ENCODE data around the gene HMBS.

The HMBS gene

DNA sequence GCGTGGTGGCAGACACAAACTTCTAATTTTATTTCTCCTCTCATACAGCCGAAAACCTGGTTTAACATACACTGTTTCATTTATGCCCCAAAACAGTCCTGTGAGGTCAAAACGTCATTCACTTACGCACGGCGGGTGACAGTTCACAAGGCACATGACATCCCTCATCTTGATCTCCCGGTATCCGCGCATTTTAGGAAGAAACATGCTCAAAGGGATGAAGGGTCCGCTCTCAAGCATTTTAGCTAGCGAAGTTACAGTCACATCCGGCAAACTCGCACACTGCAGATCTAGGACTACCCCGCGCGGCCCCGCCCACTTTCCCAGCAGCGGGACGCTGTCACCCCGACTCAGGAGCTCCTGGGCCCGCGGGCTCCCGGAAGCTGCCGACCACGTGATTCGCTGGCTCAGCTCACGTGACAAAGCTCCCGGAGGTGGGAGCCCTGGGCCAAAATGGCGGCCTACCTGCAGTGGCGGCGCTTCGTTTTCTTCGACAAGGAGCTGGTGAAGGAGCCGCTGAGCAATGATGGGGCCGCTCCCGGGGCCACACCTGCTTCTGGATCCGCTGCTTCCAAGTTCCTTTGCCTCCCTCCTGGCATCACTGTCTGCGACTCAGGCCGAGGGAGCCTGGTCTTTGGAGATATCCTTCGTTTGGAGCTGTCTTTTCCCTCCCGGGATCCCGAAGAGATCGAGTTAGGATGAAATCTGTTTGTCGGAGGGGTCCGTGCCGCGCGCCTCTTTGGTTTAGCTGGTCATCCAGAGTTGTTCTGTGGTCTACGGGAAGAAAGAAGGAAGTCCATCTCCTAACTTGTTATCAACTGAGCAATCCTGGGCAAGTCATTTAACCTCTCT is 17.1 kb upstream of the HMBS start, which contains the start of gene VPS11:
TSS of gene VPS11 (plus strand) at position 448 of the 852 bp plus-strand sequence. CDS start at position 454, 6 bp downstream.
- DNase-seq (ENCODE audit: low spot score) = peak; percentile 98

DNA sequence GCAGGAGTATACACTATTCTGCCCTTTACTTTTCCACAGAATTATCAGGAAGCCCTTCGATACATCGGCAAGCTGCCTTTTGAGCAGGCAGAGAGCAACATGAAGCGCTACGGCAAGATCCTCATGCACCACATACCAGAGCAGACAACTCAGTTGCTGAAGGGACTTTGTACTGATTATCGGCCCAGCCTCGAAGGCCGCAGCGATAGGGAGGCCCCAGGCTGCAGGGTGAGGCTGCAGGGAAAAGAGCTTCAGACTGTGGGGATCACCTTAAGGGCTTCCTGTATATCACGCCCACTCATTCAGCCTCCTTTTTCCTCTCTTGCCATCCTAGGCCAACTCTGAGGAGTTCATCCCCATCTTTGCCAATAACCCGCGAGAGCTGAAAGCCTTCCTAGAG is 6.8 kb upstream of the HMBS start:
- DNase-seq (ENCODE audit: low spot score) = no peak

DNA sequence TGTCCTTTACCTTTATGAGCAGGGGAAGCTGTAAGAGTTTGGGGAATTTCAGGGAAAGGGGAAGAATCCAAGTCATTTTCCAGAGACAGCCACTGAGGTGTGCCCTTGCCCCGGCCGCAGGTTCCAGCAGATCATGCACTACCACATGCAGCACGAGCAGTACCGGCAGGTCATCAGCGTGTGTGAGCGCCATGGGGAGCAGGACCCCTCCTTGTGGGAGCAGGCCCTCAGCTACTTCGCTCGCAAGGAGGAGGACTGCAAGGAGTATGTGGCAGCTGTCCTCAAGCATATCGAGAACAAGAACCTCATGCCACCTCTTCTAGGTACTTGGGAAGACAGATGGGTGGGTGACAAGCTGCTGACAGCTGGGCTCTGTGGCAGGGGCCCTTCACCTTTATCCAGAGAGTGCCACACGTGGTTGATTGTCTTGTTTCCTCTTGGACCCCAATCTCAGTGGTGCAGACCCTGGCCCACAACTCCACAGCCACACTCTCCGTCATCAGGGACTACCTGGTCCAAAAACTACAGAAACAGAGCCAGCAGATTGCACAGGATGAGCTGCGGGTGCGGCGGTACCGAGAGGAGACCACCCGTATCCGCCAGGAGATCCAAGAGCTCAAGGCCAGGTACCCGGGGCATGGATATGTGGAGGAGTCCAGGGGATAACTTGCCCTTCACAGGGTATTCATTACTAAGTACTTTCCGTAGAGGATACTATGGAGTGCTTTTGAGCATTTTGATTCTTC is 5.8 kb upstream of the HMBS start:
- DNase-seq (ENCODE audit: low spot score) = no peak

DNA sequence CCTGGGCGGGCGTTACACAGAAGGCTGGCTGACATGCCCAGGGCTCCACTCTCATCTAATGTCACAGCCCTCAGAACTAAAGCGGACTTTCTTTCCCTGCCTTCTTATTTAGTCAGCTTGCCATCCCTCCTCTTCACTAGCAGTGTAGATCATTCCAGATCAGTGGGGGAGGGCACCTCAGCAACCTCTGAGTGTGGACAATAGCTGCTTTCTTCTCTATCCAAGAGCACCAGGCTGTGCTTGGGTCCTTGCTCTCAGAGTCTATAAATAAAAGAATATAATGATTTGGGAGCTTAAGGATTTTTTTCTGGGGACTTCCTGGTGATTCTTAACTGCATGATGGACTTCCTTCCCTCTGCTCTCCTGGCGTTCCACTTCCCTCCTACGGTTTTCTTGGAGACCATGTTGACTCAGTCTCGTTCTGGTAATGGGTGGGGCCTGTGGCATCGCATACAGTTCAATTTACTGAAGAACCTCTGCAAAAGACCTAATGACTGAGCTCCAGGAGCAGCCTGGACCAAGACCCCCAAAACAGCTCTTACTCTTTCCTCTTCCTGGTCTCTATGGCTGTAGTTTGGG is 2.9 kb upstream of the HMBS start:
- DNase-seq (ENCODE audit: low spot score) = no peak

DNA sequence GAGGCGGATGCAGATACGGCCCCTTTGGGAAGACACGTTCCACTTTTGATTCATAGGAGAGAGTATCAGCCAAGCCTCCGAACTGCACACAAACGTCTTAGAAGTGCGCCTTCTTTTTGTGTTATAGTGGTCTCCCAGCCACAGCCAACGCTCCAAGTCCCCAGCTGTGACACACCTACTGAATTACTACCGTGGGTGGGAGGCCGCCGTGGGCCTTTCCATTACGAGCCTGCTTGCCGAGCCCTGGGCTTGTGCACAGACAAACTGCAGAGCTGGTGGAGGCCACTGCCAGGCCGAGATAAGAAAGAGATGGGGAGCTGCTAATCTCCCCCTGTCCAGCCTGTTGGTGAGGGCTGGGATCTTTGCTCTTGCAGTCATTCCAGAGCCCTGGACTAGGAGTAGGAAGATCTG is 761 bp downstream of the HMBS start:
- DNase-seq (ENCODE audit: low spot score) = no peak

DNA sequence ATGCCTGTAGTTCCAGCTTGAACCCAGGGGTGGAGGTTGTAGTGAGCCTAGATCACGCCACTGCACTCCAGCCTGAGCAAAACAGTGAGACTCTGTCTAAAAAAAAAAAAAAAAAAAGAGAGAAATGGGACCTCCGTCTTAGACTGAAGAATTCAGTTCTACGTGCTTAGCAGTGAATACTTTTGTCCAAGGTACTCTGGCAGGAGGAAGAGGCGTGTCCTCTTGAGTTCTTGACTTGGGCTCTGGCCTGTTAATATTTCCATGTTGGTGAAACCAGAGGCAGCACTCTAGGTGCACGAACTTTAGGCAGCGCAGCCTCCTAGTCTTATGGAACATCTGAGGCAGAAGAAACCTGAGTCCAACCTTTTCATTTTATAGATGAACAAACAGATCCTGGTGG is 2.4 kb downstream of the HMBS start:
- no peak for DNase-seq (ENCODE audit: low spot score)

DNA sequence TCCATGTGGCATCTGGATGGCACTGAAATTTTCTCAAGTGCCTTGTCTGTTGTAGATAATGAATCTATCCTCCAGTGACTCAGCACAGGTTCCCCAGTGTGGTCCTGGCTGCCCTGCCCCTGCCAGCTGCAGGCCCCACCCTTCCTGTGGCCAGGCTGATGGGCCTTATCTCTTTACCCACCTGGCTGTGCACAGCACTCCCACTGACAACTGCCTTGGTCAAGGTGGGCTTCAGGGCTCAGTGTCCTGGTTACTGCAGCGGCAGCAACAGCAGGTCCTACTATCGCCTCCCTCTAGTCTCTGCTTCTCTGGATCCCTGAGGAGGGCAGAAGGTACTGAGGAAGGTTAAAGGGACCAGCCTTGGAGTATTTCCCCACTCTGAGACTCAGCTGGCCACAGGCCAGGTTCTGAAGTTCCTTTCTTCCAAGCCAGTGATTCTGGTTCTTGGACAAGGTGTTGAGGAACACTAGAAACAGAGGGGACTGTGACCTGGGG is 3.1 kb downstream of the HMBS start:
- peak; percentile 22 for DNase-seq (ENCODE audit: low spot score)

DNA sequence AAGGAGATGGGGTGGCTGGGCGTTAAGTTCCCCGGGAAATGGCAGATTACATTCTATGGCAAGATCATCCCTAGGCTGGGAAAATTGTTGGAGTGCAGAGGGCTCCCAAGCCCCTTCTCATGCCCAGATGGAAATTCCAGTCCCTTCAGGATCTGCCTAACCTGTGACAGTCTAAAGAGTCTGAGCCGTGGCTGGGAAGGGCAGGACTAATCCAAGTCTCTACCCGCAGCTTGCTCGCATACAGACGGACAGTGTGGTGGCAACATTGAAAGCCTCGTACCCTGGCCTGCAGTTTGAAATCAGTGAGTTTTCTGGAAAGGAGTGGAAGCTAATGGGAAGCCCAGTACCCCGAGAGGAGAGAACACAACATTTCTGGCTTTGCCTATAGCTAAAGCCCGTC is 3.7 kb downstream of the HMBS start:
- no peak for DNase-seq (ENCODE audit: low spot score)

DNA sequence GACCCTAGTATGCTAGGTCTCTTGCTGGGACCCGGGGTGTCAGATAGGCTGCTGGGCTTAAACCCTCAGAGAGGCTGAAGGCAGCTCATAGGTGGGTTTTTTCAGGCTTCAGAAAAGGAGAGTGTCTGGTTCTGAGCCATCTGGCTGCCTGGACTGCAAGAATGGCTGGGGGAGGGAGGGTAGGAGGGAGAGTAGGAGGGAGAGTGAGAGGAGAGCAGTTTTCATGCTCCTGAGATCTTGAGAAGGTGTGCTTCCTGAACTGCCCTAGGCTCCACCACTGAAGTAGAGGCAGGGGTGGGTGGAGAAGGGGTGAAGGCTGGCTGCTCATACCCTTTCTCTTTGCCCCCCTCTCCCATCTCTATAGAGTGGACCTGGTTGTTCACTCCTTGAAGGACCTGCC is 4.6 kb downstream of the HMBS start:
- DNase-seq (ENCODE audit: low spot score) = no peak

DNA sequence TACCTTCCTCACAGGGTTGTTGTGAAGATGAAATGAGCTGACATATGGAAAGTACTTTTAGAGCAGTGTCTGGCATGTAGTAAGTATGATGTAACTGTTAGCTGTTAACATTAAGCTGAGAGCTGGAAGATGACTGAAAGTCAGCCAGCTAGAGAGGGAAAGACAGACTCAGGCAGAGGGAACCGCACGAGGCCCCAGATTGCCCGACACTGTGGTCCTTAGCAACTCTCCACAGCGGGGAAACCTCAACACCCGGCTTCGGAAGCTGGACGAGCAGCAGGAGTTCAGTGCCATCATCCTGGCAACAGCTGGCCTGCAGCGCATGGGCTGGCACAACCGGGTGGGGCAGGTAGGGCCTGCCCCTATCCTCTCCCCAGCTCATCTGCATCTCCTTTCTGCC is 6.5 kb downstream of the HMBS start:
- no peak for DNase-seq (ENCODE audit: low spot score)

DNA sequence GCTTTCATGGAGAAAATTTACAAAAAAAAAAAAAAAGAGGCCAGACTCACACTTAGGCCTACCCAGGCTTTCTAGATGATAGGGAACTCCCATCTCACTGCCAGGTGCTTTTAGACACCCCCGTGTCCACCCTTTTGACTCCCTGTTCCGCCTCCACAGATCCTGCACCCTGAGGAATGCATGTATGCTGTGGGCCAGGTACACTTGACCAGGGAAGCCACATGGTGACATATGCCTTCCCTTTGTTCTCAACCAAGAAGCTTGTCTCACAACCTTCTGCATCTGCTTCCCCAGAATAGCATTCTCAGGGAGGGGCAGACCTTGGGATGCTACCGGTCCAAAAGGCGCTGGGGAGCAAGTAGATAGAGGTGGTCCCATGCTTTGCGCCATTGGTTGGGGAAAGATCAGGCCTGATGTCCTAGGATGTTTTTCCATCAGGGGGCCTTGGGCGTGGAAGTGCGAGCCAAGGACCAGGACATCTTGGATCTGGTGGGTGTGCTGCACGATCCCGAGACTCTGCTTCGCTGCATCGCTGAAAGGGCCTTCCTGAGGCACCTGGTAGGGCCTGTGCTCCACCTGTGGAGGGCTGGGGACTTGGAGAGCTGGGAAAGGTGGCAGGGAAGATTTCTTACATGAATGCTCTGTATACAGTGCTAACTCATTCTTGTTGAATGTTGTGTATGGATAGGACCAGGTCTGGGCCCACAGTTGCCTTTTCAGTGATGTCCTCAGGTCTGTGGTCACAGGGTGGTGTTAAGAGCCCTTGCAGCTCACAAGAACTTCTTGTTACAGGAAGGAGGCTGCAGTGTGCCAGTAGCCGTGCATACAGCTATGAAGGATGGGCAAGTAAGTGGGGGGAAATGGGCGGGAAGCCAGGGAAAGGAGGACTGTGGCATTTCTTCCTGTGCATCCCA is 7.5 kb downstream of the HMBS start:
- no peak for DNase-seq (ENCODE audit: low spot score)

DNA sequence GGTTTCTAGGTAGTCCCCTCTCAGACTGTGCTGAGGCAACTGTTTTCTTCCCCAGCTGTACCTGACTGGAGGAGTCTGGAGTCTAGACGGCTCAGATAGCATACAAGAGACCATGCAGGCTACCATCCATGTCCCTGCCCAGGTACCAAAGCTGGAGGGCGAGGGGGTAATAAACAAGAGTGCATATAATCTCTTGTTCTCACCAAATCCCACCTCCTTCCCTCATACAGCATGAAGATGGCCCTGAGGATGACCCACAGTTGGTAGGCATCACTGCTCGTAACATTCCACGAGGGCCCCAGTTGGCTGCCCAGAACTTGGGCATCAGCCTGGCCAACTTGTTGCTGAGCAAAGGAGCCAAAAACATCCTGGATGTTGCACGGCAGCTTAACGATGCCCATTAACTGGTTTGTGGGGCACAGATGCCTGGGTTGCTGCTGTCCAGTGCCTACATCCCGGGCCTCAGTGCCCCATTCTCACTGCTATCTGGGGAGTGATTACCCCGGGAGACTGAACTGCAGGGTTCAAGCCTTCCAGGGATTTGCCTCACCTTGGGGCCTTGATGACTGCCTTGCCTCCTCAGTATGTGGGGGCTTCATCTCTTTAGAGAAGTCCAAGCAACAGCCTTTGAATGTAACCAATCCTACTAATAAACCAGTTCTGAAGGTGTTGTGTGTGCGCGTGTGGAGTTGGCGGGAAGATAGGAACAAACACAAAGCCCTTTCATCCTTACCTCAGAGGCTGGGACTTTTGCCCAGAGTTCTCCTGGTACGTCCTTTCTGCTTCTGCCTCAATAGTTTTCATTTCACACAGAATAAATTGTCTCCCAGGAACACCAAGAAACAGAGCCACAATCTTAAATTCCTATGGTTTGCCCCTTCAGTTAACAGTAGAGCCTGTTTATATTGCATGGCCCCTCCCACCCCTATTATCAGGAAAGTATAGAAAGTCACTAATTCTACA is 8.5 kb downstream of the HMBS start:
- DNase-seq (ENCODE audit: low spot score) = peak; percentile 22

DNA sequence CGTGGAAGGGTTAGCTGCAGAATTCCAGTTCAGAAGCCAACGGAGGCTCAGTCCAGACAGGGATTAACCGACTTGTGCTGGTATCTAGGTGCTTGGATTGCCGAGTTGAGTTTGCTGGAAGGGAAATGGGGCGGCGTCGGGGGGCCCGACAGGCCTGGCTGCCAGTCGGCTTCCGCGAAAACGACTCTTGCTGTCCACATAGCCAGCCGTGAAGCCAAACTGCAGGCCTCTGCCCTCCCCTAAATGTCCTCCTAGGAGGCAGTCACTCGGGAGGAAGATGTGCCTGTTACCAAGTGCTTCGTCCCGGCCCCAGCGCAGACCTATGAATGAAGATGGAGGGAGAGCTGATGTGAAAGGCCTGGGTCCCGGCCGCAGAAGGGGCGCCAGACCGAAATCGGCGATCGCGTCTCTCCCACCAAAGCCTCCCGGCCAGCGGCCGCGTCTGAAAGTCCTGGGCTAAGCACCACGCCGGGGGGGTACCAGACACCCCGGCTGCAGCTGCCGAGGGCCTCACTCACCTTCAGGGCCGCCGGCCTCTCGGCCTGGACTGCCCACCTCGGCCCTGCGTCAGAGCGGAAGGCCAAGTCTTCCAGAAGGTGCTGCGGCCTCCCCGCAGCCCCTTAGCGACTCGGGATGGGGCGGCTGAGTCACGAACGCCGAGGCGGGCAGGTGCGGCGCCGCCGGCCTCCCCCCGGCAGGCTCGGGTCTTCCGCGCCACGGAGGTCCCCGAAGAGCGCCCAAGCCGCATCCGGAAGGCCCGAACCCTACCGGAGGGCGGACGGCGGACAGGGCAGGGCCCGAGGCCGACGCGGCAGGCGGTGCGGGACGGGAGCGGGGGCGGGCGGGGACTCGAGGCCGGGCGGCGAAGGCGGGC is 9.5 kb downstream of the HMBS start:
- DNase-seq (ENCODE audit: low spot score) = peak; percentile 65

DNA sequence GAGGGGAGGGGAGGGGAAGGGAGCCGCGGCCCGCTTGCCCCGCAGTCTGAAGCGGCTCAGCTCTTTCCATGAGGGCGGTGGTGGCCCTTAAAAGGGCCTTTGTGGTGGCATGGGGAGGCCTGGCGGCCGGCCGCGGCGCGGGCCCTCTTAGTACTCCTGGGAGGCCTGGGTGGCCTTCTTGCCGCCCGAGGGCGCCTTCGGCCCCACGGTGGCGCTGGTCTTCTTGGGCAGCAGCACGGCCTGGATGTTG is 10.1 kb downstream of the HMBS start:
- DNase-seq (ENCODE audit: low spot score) = peak; percentile 88

DNA sequence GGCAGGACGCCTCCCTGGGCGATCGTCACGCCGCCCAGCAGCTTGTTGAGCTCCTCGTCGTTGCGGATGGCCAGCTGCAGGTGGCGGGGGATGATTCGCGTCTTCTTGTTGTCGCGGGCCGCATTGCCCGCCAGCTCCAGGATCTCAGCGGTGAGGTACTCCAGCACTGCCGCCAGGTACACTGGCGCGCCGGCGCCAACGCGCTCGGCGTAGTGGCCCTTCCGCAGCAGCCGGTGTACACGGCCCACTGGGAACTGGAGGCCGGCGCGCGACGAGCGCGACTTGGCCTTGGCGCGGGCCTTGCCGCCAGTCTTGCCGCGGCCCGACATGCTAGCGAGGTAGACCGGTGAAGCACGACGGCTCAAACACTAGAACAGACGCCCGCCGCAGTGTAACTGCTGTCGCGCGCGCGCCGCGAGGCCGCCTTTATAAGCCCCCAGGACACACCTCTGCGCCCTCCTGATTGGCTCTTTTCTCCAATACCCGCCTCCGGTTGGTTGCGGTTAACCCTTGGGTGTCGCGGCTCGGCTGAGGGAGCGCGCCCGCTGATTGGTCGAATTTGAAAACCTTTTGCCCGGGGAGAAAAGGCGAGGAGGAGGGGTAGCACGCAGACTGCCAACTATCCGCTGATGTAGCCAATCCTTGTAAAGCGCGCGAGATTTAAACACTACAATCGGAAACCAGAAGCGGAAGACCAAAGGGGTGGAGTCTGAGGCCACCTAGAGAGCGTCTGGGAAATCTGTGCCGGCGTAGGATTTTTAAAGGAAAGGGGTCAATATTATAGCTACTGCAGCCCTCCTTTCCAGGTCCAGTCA is 10.6 kb downstream of the HMBS start:
- DNase-seq (ENCODE audit: low spot score) = peak; percentile 100

DNA sequence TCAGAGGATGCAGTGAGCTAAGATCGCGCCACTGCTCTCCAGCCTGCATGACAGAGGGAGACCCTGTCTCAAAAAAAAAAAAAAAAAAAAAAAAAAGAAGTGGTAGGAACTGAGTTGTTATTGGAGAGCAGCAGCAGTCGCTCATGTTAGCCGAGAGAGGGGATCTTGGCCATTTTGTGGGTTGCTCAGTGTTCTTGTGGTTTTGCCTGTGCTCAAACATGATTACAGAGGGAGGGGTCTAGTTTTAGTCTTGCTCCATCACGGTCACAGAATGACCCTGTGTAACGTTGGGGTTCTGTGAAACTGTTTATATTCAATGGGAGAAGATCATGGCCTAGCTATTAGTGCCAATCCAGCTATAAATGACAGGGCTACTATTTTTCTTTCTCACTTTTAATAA is 15.0 kb downstream of the HMBS start:
- no peak for DNase-seq (ENCODE audit: low spot score)

DNA sequence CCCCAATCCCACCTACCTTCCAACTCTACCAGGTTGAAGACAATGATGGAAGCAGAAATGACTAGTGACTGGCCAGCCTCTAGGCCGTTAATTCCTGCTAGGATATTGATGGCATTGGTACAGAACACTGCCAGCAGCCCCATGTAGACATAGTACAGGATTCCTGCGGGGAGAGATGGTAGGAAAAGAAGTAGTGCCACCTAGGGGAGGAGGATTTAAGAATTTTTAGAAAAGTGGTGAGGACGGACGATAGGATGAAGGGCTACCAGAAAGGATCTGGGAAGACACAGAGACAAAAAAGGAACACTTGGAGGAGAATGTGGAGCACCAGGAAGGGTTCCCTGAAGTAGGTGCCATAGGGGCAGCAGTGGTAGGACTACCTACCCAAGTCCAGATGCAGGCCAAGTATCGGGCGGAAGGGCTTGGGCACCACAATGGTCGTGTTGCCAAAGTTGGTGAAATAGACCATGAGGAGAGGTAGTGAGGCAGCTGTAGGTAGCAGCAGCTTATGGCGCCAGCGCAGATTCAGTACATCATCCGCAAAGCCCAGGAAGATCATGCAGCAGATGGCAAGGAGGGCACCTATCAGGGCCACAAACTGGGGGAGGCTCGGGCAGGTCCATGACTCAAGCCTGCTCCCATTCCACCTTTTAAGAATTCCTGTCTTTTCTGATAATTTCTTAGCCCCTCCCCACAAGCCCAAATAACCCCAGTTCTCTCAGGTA is 15.7 kb downstream of the HMBS start:
- DNase-seq (ENCODE audit: low spot score) = peak; percentile 54

Data from kidney tubule cell (primary cell).